GM19238 (cell line): ENCODE results near the gene SYNGR1.

Experiments used
- DNase-seq: peaks from one replicate; pipeline ENCODE4 v3.0.0; 2011; ENCODE audit warnings: low spot score; ENCODE audit not compliant: insufficient read length

SYNGR1 gene, protein sequence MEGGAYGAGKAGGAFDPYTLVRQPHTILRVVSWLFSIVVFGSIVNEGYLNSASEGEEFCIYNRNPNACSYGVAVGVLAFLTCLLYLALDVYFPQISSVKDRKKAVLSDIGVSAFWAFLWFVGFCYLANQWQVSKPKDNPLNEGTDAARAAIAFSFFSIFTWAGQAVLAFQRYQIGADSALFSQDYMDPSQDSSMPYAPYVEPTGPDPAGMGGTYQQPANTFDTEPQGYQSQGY

GRCh38 chr22:39349967-39350726, at the start of gene SYNGR1:
SYNGR1 (plus strand) TSS chr22:39349991; CDS start chr22:39350011, 20 bp downstream.
- no peak for DNase-seq

DNA sequence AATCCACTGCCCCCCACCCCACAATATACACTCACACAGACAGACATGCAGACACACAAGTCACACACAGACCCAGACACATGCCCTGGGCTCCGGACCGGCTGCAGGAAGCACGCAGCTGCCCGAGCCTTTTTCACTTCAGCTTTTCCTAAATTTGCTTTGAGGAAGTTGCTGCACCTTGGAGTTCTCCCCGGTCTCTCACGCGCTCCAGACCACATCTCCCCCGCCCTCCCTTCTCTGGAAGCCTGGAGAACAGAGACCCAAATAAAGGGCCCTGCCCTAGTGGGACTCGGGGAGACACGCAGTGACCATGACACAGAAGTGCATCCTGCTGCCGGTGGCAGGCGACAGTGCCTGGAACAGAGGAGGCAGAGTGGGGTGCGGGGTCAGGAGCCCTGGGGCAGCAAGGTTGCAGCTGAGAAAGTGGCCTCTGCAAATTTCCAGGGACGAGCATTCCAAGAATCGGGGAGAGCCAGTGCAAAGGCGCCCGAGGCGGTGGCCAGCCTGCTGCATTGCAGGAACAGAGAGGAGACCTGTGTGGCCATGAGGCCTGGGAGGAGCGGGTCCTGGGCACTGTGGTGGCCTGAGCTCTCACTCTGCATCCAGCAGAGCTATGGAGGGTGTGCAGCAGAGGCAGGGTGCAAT, 49.5 kb upstream of the SYNGR1 start:
- DNase-seq: no peak

GRCh38 chr22:39301108-39301507, 48.7 kb upstream of the SYNGR1 start:
- DNase-seq: no peak

DNA sequence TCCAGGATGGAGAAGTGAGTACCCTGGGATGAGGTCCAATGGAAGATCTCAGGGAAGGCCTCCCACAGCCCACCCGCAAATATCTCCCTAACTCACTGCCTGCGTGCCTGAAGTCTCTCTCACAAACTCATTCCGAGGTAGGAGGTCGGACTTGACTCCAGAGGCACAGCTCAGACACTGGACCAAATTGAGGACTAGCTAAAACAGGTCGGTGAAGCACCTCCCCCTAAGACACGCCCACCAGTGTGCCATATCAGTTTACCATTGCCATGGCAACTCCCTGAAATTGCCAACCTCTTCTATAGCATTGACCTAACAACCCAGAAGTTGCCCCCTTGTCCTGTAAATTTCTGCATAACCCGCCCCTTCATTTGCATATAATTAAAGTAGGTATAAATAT, 47.9 kb upstream of the SYNGR1 start:
- DNase-seq: no peak

DNA sequence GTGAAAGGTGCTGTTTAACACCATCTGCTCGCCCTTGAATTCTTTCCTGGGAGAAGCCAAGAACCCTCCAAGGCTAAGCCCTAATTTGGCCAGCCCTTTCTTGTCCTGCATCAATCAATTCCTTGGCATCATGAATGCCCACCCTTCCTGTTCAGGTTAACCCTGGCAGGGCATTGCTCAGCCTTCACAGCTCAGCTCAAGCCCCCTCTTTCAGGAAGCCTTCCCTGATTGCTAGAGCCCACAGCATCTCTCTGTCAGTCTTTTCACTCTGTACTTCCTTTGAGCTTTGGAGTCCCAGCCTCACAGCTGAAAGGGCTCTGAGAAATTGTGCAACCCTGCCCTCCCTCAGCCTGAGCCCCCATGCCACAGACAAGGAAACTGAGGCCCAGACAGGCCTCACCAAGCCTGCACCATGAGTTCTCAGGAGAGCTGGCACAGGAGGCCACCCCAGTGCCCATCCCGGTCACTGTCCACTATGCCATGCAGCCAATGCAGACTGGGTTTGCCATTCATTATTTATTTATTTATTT, 47.3 kb upstream of the SYNGR1 start:
- DNase-seq: no peak

GRCh38 chr22:39303358-39303757, 46.4 kb upstream of the SYNGR1 start:
- DNase-seq: no peak

GRCh38 chr22:39303892-39304671, 45.7 kb upstream of the SYNGR1 start:
- DNase-seq: no peak

GRCh38 chr22:39306456-39307361, 43.1 kb upstream of the SYNGR1 start:
- no peak for DNase-seq

DNA sequence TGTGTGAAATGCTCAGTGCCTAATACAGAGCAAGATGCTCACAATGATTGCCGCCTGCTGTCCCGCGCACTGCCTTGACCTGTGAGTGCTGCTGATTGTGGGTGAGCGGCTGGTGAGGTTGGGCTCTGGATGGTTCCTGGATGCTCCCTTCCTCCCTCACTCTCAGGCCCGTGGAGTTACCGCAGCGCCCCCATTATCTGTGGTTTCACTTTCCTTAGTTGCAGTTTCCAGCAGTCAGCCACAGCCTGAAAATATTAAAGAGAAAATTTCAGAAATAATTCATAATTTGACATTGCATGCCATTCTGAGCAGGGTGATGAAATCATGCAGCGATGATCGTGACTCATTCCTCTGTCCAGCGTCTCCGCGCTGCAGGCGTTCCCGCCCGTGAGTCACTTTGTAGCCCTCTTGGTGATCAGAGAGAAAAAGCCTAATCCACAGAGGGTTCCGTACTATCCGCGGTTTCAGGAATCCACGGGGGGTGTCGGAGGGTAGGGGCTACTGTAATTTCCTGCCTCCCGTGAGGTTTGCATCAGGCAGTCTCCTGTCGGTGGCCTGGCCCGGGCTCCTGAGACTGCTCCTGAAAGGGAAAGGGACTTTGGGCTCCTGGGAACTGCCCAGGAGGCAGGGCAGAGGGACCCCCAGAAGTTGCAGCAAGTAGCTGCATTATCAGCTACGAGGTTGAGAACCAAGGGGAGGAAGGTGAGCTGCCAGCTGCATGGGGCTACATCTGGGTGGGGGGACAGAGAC, 41.0 kb upstream of the SYNGR1 start:
- no peak for DNase-seq

DNA sequence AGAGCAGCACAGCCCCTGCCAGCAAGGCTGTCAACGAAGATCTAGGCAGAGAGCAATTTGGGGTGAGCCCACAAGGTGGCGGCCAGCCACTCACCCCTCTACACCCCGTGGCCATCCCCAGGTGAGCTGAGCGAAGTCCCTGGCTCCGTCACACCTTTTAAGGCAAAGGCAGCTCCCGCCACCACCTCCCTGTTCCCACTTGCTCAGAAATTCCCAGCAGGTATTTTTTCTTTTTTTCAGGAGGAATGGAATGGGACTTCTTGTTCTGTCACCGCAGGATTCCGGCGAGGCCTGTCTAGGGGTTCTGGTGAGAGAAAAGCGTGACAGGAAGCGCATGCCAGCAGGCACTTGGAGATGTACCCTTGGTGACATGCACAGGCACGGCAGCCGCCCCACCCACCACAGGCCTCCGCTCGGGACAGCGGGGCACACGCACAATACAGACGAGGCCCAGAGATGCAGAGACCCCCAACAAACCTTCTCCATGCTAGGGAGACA, 40.4 kb upstream of the SYNGR1 start:
- DNase-seq: no peak

- DNase-seq: no peak
Measured at GRCh38 chr22:39309881-39310714, 39.7 kb upstream of the SYNGR1 start.

- DNase-seq: no peak
Measured at GRCh38 chr22:39311592-39312400, 38.0 kb upstream of the SYNGR1 start.

- DNase-seq: no peak
Measured at GRCh38 chr22:39312410-39312809, 37.4 kb upstream of the SYNGR1 start.

GRCh38 chr22:39313258-39314001, 36.4 kb upstream of the SYNGR1 start:
- no peak for DNase-seq

- no peak for DNase-seq
Measured at GRCh38 chr22:39314251-39314971, 35.4 kb upstream of the SYNGR1 start.

DNA sequence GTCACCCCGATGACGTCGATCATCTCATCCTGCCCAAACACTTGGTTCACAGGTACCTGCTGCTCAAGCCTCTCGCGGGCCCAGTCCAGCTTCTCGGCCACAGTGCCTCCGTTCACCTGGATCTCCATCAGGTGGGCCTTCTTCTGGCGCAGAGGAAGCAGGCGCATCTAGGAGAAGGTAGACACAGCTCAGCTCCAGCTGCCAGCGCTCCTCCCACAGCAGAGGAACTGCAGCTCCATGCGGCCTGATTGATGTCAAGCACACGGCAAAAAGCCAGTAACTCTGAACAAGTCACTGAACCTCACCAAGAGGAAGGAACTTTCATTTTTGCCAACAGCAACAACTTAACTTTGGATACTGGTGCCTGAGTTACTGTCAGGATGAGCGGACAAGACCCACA, 34.4 kb upstream of the SYNGR1 start:
- no peak for DNase-seq
